WTC11 (cell line): ENCODE data around the gene QRFPR. TPM values are rescaled to one million over a fixed set of nuclear protein-coding genes. Genes with fewer than 3 reads are reported as not detected.

ENCODE experiments used
- ATAC-seq: fragments of 200-7000 bp; cut with Tn5 transposase; 2 replicates; pipeline ENCODE4 v1.10.0; 2021; ENCODE audit warnings: mild to moderate bottlenecking, moderate library complexity
- CTCF ChIA-PET: fragments of 300-600 bp; sonication (Branson Sonifier 250); formaldehyde crosslinking; loops from one replicate; lab custom pipeline; 2021; ENCODE audit warnings: antibody characterized with exemption; lab: Charles Lee
- POLR2A ChIA-PET: fragments of 350-600 bp; sonication (Branson Sonifier 250); formaldehyde crosslinking; loops from one replicate; lab custom pipeline; 2021; ENCODE audit warnings: antibody characterized with exemption; lab: Charles Lee
- DNase-seq: peaks from one replicate; pipeline ENCODE4 v3.0.0; 2021; ENCODE audit warnings: low spot score
- H3K27ac Mint-ChIP-seq: 2 replicates; pipeline ENCODE4 v1.8.0; 2021; ENCODE audit warnings: mixed read lengths
- H3K27me3 Mint-ChIP-seq: 2 replicates; pipeline ENCODE4 v1.8.0; 2021; ENCODE audit warnings: low read depth, mild to moderate bottlenecking, moderate library complexity, mixed read lengths
- H3K36me3 Mint-ChIP-seq: 2 replicates; pipeline ENCODE4 v1.8.0; 2021; ENCODE audit warnings: mixed read lengths
- H3K4me1 Mint-ChIP-seq: 2 replicates; pipeline ENCODE4 v1.8.0; 2022; ENCODE audit warnings: mixed read lengths
- H3K4me3 Mint-ChIP-seq: 2 replicates; pipeline ENCODE4 v1.8.0; 2021; ENCODE audit warnings: mild to moderate bottlenecking, moderate library complexity, mixed read lengths
- H3K9me3 Mint-ChIP-seq: 2 replicates; pipeline ENCODE4 v1.8.0; 2021; ENCODE audit warnings: mixed read lengths
- CBFB ChIP-seq: sonication (generic); formaldehyde crosslinking; IDR thresholded peaks from 2 replicates; pipeline ENCODE4 v1.8.1; 2022; ENCODE audit warnings: mild to moderate bottlenecking, low read depth, missing genetic modification reagents
- GABPB1 ChIP-seq: sonication (generic); formaldehyde crosslinking; IDR thresholded peaks from 2 replicates; pipeline ENCODE4 v1.8.1; 2023; ENCODE audit warnings: mild to moderate bottlenecking, missing genetic modification reagents
- MXD4 ChIP-seq: fragments of 250-450 bp; sonication (Bioruptor Pico); IDR thresholded peaks from 2 replicates; pipeline ENCODE4 v1.8.0; 2021; ENCODE audit warnings: mild to moderate bottlenecking, moderate library complexity, borderline replicate concordance
- NFATC4 ChIP-seq: fragments of 250-450 bp; sonication (Bioruptor Pico); IDR thresholded peaks from 2 replicates; pipeline ENCODE4 v1.9.0; 2021; ENCODE audit warnings: mild to moderate bottlenecking
- NFYB ChIP-seq: sonication (generic); formaldehyde crosslinking; conservative IDR thresholded peaks from 2 replicates; pipeline ENCODE4 v1.8.0; 2022; ENCODE audit warnings: low read depth, missing genetic modification reagents
- ZNF138 ChIP-seq: sonication (generic); formaldehyde crosslinking; conservative IDR thresholded peaks from 2 replicates; pipeline ENCODE4 v1.8.1; 2022; ENCODE audit warnings: mild to moderate bottlenecking, moderate library complexity, missing genetic modification reagents
- ZNF232 ChIP-seq: sonication (generic); formaldehyde crosslinking; IDR thresholded peaks from 2 replicates; pipeline ENCODE4 v1.8.0; 2022; ENCODE audit warnings: mild to moderate bottlenecking, missing genetic modification reagents
- total RNA-seq: library from RNA; stranded (reverse); gene quantifications from 3 replicates; pipeline ENCODE4 v1.2.3, GENCODE V29; 2021
- TF ChIP-seq, protein P1 (sequence below): fragments of 250-450 bp; sonication (Bioruptor Pico); IDR thresholded peaks from 2 replicates; pipeline ENCODE4 v2.1.2; 2022; ENCODE audit warnings: mild to moderate bottlenecking, moderate library complexity
- TF ChIP-seq, protein P2 (sequence below): sonication (generic); formaldehyde crosslinking; IDR thresholded peaks from 2 replicates; pipeline ENCODE4 v1.8.0; 2023; ENCODE audit warnings: missing genetic modification reagents, mild to moderate bottlenecking, borderline replicate concordance
- TF ChIP-seq, protein P3 (sequence below): fragments of 250-450 bp; sonication (Bioruptor Pico); IDR thresholded peaks from 2 replicates; pipeline ENCODE4 v1.9.0; 2021; ENCODE audit warnings: mild to moderate bottlenecking, borderline replicate concordance
- TF ChIP-seq, protein P4 (sequence below): sonication (generic); formaldehyde crosslinking; IDR thresholded peaks from 2 replicates; pipeline ENCODE4 v1.8.1; 2022; ENCODE audit warnings: low read depth, missing genetic modification reagents, borderline replicate concordance
- TF ChIP-seq, protein P5 (sequence below): sonication (generic); formaldehyde crosslinking; IDR thresholded peaks from 2 replicates; pipeline ENCODE4 v1.8.1; 2023; ENCODE audit warnings: mild to moderate bottlenecking, missing genetic modification reagents, moderate library complexity
- TF ChIP-seq, protein P6 (sequence below): fragments of 200-600 bp; IDR thresholded peaks from 2 replicates; pipeline ENCODE4 v1.8.0; 2022; ENCODE audit warnings: antibody characterized with exemption
- TF ChIP-seq, protein P7 (sequence below): sonication (generic); formaldehyde crosslinking; IDR thresholded peaks from 2 replicates; pipeline ENCODE4 v1.8.0; 2023; ENCODE audit warnings: missing genetic modification reagents
- TF ChIP-seq, protein P8 (sequence below): sonication (generic); formaldehyde crosslinking; IDR thresholded peaks from 2 replicates; pipeline ENCODE4 v1.8.1; 2023; ENCODE audit warnings: mild to moderate bottlenecking, missing genetic modification reagents, borderline replicate concordance

Gene QRFPR
- total RNA-seq, 1 experiment from 2014 or later, result 0.68 TPM

DNA sequence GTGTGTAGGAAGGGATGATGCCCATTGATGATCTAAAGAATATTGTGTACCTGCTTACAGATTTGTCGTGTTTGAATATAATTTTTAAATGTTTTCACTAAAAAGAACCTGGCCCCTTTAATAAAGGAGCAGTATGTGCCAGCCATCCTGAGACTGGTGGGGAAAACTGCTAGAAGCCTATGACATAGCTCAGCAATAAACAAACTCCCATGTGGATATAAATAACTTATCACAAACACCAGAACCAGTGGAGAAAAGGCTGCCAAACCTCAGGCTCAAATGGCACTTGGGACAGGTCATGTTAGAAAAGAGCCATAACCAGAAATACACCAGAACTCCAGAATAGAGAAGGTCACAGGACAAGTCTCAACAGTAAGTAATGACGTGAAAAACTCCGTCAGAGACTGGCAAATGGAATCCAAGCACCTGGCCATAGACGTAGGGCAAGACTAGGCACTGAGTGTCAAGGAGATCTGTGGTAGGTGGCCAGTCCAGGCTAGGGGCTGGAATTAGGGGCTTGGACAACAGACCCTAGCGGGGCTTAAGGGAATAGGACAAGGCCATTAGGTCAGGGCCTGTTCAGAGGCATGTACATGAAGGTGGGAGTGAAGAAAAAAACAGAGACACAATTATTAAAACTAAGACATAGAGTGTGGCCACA is 11.7 kb upstream of the QRFPR start:
- POLR2A ChIA-PET, result no interaction called here
- DNase-seq (no peak), ATAC-seq (no peak)
- H3K36me3 Mint-ChIP-seq, result peaks cover 11% of the 10 kb centered on the region
- no peaks in the 10 kb centered on the region for H3K27me3 Mint-ChIP-seq
- no peaks in the 10 kb centered on the region for H3K4me1 Mint-ChIP-seq
- H3K4me3 Mint-ChIP-seq, result no peak overlapping the region
- CTCF ChIA-PET, result no interaction called here
- H3K27ac Mint-ChIP-seq, result no peak overlapping the region
- peaks cover 17% of the 10 kb centered on the region for H3K9me3 Mint-ChIP-seq
- TF ChIP-seq, protein P1, sequence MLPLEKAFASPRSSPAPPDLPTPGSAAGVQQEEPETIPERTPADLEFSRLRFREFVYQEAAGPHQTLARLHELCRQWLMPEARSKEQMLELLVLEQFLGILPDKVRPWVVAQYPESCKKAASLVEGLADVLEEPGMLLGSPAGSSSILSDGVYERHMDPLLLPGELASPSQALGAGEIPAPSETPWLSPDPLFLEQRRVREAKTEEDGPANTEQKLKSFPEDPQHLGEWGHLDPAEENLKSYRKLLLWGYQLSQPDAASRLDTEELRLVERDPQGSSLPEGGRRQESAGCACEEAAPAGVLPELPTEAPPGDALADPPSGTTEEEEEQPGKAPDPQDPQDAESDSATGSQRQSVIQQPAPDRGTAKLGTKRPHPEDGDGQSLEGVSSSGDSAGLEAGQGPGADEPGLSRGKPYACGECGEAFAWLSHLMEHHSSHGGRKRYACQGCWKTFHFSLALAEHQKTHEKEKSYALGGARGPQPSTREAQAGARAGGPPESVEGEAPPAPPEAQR (CRISPR knock-in tag), result no peak
- TF ChIP-seq, protein P2, sequence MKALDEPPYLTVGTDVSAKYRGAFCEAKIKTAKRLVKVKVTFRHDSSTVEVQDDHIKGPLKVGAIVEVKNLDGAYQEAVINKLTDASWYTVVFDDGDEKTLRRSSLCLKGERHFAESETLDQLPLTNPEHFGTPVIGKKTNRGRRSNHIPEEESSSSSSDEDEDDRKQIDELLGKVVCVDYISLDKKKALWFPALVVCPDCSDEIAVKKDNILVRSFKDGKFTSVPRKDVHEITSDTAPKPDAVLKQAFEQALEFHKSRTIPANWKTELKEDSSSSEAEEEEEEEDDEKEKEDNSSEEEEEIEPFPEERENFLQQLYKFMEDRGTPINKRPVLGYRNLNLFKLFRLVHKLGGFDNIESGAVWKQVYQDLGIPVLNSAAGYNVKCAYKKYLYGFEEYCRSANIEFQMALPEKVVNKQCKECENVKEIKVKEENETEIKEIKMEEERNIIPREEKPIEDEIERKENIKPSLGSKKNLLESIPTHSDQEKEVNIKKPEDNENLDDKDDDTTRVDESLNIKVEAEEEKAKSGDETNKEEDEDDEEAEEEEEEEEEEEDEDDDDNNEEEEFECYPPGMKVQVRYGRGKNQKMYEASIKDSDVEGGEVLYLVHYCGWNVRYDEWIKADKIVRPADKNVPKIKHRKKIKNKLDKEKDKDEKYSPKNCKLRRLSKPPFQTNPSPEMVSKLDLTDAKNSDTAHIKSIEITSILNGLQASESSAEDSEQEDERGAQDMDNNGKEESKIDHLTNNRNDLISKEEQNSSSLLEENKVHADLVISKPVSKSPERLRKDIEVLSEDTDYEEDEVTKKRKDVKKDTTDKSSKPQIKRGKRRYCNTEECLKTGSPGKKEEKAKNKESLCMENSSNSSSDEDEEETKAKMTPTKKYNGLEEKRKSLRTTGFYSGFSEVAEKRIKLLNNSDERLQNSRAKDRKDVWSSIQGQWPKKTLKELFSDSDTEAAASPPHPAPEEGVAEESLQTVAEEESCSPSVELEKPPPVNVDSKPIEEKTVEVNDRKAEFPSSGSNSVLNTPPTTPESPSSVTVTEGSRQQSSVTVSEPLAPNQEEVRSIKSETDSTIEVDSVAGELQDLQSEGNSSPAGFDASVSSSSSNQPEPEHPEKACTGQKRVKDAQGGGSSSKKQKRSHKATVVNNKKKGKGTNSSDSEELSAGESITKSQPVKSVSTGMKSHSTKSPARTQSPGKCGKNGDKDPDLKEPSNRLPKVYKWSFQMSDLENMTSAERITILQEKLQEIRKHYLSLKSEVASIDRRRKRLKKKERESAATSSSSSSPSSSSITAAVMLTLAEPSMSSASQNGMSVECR (CRISPR knock-in tag), result no peak
- TF ChIP-seq GABPB1 (CRISPR knock-in tag) (no peak), ZNF232 (CRISPR knock-in tag) (no peak), CBFB (no peak), ZNF138 (CRISPR knock-in tag) (no peak), MXD4 (CRISPR knock-in tag) (no peak), NFATC4 (CRISPR knock-in tag) (no peak), NFYB (CRISPR knock-in tag) (no peak)
- TF ChIP-seq, protein P3, sequence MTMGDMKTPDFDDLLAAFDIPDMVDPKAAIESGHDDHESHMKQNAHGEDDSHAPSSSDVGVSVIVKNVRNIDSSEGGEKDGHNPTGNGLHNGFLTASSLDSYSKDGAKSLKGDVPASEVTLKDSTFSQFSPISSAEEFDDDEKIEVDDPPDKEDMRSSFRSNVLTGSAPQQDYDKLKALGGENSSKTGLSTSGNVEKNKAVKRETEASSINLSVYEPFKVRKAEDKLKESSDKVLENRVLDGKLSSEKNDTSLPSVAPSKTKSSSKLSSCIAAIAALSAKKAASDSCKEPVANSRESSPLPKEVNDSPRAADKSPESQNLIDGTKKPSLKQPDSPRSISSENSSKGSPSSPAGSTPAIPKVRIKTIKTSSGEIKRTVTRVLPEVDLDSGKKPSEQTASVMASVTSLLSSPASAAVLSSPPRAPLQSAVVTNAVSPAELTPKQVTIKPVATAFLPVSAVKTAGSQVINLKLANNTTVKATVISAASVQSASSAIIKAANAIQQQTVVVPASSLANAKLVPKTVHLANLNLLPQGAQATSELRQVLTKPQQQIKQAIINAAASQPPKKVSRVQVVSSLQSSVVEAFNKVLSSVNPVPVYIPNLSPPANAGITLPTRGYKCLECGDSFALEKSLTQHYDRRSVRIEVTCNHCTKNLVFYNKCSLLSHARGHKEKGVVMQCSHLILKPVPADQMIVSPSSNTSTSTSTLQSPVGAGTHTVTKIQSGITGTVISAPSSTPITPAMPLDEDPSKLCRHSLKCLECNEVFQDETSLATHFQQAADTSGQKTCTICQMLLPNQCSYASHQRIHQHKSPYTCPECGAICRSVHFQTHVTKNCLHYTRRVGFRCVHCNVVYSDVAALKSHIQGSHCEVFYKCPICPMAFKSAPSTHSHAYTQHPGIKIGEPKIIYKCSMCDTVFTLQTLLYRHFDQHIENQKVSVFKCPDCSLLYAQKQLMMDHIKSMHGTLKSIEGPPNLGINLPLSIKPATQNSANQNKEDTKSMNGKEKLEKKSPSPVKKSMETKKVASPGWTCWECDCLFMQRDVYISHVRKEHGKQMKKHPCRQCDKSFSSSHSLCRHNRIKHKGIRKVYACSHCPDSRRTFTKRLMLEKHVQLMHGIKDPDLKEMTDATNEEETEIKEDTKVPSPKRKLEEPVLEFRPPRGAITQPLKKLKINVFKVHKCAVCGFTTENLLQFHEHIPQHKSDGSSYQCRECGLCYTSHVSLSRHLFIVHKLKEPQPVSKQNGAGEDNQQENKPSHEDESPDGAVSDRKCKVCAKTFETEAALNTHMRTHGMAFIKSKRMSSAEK (CRISPR knock-in tag), result no peak
- TF ChIP-seq, protein P4, sequence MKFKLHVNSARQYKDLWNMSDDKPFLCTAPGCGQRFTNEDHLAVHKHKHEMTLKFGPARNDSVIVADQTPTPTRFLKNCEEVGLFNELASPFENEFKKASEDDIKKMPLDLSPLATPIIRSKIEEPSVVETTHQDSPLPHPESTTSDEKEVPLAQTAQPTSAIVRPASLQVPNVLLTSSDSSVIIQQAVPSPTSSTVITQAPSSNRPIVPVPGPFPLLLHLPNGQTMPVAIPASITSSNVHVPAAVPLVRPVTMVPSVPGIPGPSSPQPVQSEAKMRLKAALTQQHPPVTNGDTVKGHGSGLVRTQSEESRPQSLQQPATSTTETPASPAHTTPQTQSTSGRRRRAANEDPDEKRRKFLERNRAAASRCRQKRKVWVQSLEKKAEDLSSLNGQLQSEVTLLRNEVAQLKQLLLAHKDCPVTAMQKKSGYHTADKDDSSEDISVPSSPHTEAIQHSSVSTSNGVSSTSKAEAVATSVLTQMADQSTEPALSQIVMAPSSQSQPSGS (CRISPR knock-in tag), result no peak
- TF ChIP-seq, protein P5, sequence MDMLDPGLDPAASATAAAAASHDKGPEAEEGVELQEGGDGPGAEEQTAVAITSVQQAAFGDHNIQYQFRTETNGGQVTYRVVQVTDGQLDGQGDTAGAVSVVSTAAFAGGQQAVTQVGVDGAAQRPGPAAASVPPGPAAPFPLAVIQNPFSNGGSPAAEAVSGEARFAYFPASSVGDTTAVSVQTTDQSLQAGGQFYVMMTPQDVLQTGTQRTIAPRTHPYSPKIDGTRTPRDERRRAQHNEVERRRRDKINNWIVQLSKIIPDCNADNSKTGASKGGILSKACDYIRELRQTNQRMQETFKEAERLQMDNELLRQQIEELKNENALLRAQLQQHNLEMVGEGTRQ, result no peak
- TF ChIP-seq, protein P6, sequence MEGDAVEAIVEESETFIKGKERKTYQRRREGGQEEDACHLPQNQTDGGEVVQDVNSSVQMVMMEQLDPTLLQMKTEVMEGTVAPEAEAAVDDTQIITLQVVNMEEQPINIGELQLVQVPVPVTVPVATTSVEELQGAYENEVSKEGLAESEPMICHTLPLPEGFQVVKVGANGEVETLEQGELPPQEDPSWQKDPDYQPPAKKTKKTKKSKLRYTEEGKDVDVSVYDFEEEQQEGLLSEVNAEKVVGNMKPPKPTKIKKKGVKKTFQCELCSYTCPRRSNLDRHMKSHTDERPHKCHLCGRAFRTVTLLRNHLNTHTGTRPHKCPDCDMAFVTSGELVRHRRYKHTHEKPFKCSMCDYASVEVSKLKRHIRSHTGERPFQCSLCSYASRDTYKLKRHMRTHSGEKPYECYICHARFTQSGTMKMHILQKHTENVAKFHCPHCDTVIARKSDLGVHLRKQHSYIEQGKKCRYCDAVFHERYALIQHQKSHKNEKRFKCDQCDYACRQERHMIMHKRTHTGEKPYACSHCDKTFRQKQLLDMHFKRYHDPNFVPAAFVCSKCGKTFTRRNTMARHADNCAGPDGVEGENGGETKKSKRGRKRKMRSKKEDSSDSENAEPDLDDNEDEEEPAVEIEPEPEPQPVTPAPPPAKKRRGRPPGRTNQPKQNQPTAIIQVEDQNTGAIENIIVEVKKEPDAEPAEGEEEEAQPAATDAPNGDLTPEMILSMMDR, result no peak
- TF ChIP-seq, protein P7, sequence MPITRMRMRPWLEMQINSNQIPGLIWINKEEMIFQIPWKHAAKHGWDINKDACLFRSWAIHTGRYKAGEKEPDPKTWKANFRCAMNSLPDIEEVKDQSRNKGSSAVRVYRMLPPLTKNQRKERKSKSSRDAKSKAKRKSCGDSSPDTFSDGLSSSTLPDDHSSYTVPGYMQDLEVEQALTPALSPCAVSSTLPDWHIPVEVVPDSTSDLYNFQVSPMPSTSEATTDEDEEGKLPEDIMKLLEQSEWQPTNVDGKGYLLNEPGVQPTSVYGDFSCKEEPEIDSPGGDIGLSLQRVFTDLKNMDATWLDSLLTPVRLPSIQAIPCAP, result no peak
- TF ChIP-seq, protein P8, sequence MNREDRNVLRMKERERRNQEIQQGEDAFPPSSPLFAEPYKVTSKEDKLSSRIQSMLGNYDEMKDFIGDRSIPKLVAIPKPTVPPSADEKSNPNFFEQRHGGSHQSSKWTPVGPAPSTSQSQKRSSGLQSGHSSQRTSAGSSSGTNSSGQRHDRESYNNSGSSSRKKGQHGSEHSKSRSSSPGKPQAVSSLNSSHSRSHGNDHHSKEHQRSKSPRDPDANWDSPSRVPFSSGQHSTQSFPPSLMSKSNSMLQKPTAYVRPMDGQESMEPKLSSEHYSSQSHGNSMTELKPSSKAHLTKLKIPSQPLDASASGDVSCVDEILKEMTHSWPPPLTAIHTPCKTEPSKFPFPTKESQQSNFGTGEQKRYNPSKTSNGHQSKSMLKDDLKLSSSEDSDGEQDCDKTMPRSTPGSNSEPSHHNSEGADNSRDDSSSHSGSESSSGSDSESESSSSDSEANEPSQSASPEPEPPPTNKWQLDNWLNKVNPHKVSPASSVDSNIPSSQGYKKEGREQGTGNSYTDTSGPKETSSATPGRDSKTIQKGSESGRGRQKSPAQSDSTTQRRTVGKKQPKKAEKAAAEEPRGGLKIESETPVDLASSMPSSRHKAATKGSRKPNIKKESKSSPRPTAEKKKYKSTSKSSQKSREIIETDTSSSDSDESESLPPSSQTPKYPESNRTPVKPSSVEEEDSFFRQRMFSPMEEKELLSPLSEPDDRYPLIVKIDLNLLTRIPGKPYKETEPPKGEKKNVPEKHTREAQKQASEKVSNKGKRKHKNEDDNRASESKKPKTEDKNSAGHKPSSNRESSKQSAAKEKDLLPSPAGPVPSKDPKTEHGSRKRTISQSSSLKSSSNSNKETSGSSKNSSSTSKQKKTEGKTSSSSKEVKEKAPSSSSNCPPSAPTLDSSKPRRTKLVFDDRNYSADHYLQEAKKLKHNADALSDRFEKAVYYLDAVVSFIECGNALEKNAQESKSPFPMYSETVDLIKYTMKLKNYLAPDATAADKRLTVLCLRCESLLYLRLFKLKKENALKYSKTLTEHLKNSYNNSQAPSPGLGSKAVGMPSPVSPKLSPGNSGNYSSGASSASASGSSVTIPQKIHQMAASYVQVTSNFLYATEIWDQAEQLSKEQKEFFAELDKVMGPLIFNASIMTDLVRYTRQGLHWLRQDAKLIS, result no peak
